HepG2 (cell line): ENCODE measurements around the gene DNM3. TPM values are rescaled to one million over a fixed set of nuclear protein-coding genes. Genes with fewer than 3 reads are reported as not detected.

Experiments used
- ATAC-seq: fragments of 200-7000 bp; cut with Tn5 transposase; 3 replicates; pipeline ENCODE4 v1.9.1; 2020; ENCODE audit warnings: mild to moderate bottlenecking, moderate library complexity
- BruUV-seq: library from RNA; stranded (reverse); fragments of 400-500 nt; replicated peaks from 2 replicates; lab custom pipeline; 2021; lab: Mats Ljungman, UMichigan
- CTCF ChIA-PET: fragments of 300-600 bp; formaldehyde crosslinking; extraction: SDS; loops from one replicate; lab custom pipeline; 2021; ENCODE audit warnings: low total read pairs, inconsistent platforms, low intra/inter-chr PET ratio; lab: Yijun Ruan, JAX
- POLR2A ChIA-PET: fragments of 350-600 bp; sonication (Branson Sonifier 250); formaldehyde crosslinking; loops from one replicate; lab custom pipeline; 2020; ENCODE audit warnings: antibody characterized with exemption, inconsistent platforms; lab: Yijun Ruan, JAX
- DNase-seq: peaks from one replicate; pipeline ENCODE4 v3.0.0-alpha.2; 2015; ENCODE audit warnings: low spot score
- FAIRE-seq: peaks from 3 replicates; lab custom pipeline; 2011; peaks lifted over from hg19 to GRCh38; lab: Jason Lieb, UNC
- H2AFZ ChIP-seq: one replicate; pipeline ENCODE4 v1.6.1; 2011; ENCODE audit warnings: low read length, inconsistent platforms
- H3K27ac ChIP-seq: fragments of 300-600 bp; 3 replicates; pipeline ENCODE4 v1.8.0; 2011; ENCODE audit warnings: mixed run types, mild to moderate bottlenecking, mixed read lengths, low read length, inconsistent platforms; ENCODE audit not compliant: insufficient read depth; ENCODE audit errors: extremely low read length
- H3K27me3 ChIP-seq, 2 experiments: fragments of 200-600 bp in 1 of 2; 2 replicates in 1 of 2; 3 replicates in 1 of 2; pipeline versions ENCODE4 v1.6.0 to v1.8.0; 2011; ENCODE audit warnings: low read length in 2 of 2, mild to moderate bottlenecking in 2 of 2, moderate library complexity in 2 of 2, inconsistent platforms in 1 of 2; ENCODE audit not compliant: insufficient read depth in 2 of 2, control insufficient read depth in 1 of 2
- H3K36me3 ChIP-seq, 2 experiments: fragments of 200-600 bp in 1 of 2; replicated peaks in 1 of 2; 2 replicates in 1 of 2; 3 replicates in 1 of 2; pipeline versions ENCODE4 v1.5.1 to v1.8.0; 2011; ENCODE audit warnings: low read length in 2 of 2, inconsistent platforms in 1 of 2; ENCODE audit not compliant: insufficient read depth in 2 of 2, control insufficient read depth in 1 of 2
- H3K4me1 ChIP-seq: 2 replicates; pipeline ENCODE4 v1.5.1; 2012; ENCODE audit warnings: low read length, inconsistent platforms; ENCODE audit not compliant: insufficient read depth
- H3K4me2 ChIP-seq: 2 replicates; pipeline ENCODE4 v1.6.0; 2011; ENCODE audit warnings: low read depth, low read length, inconsistent platforms
- H3K4me3 ChIP-seq, 3 experiments: fragments of 200-600 bp in 1 of 3; sonication (generic), shearing (Covaris generic) in 1 of 3; replicated peaks in 1 of 3; 2 replicates each; pipeline ENCODE4 v1.5.1; 2011 to 2016; ENCODE audit warnings: low read length in 3 of 3, inconsistent platforms in 2 of 3, low read depth in 2 of 3, mild to moderate bottlenecking in 2 of 3, control low read depth in 1 of 3, mixed read lengths in 1 of 3; ENCODE audit not compliant: insufficient read depth in 1 of 3
- H3K79me2 ChIP-seq: one replicate; pipeline ENCODE4 v1.6.1; 2011; ENCODE audit warnings: low read length, inconsistent platforms; ENCODE audit not compliant: insufficient read depth
- H3K9ac ChIP-seq: 2 replicates; pipeline ENCODE4 v1.6.0; 2011; ENCODE audit warnings: mild to moderate bottlenecking, low read depth, low read length, inconsistent platforms; ENCODE audit not compliant: insufficient read depth
- H3K9me3 ChIP-seq: 2 replicates; pipeline ENCODE4 v1.5.1; 2012; ENCODE audit warnings: mild to moderate bottlenecking, low read length
- H4K20me1 ChIP-seq: 2 replicates; pipeline ENCODE4 v1.6.0; 2011; ENCODE audit warnings: inconsistent platforms, mild to moderate bottlenecking, low read length, moderate library complexity; ENCODE audit not compliant: insufficient read depth
- CTCF ChIP-seq: sonication (generic); formaldehyde crosslinking; IDR thresholded peaks from 2 replicates; pipeline ENCODE4 v1.5.0; 2020; ENCODE audit warnings: mild to moderate bottlenecking, missing genetic modification reagents, moderate library complexity
- E2F2 ChIP-seq: sonication (generic); formaldehyde crosslinking; IDR thresholded peaks from 2 replicates; pipeline ENCODE4 v1.4.0; 2020; ENCODE audit warnings: missing genetic modification reagents, borderline replicate concordance
- ETV6 ChIP-seq: sonication (generic); formaldehyde crosslinking; conservative IDR thresholded peaks from 2 replicates; pipeline ENCODE4 v1.4.0; 2020; ENCODE audit warnings: missing genetic modification reagents
- HNRNPLL ChIP-seq: fragments of 200-400 bp; formaldehyde crosslinking; IDR thresholded peaks from 2 replicates; pipeline ENCODE4 v1.6.1; 2017; ENCODE audit warnings: mild to moderate bottlenecking, low read depth, low read length; ENCODE audit not compliant: poor library complexity, severe bottlenecking
- MTERF4 ChIP-seq: sonication (generic); formaldehyde crosslinking; IDR thresholded peaks from 2 replicates; pipeline ENCODE4 v1.8.0; 2023; ENCODE audit warnings: mild to moderate bottlenecking, missing genetic modification reagents
- POLR2AphosphoS5 ChIP-seq: IDR thresholded peaks from 2 replicates; pipeline ENCODE4 v1.6.1; 2012; ENCODE audit warnings: low read depth, low read length
- WIZ ChIP-seq: sonication (generic); formaldehyde crosslinking; IDR thresholded peaks from 2 replicates; pipeline ENCODE4 v1.5.1; 2020; ENCODE audit warnings: mild to moderate bottlenecking, missing genetic modification reagents
- ZBTB21 ChIP-seq: sonication (generic); formaldehyde crosslinking; IDR thresholded peaks from 2 replicates; pipeline ENCODE4 v1.4.0; 2020; ENCODE audit warnings: missing genetic modification reagents
- ZNF33A ChIP-seq: sonication (generic); formaldehyde crosslinking; IDR thresholded peaks from 2 replicates; pipeline ENCODE4 v1.5.1; 2020; ENCODE audit warnings: missing genetic modification reagents, mild to moderate bottlenecking, moderate library complexity, borderline replicate concordance
- ZNF597 ChIP-seq: sonication (generic); formaldehyde crosslinking; IDR thresholded peaks from 2 replicates; pipeline ENCODE4 v1.5.0; 2020; ENCODE audit warnings: missing genetic modification reagents
- ZNF660 ChIP-seq: sonication (generic); formaldehyde crosslinking; IDR thresholded peaks from 2 replicates; pipeline ENCODE4 v1.5.1; 2020; ENCODE audit warnings: mild to moderate bottlenecking, low read depth, missing genetic modification reagents, borderline replicate concordance
- ZSCAN12 ChIP-seq: sonication (generic); formaldehyde crosslinking; IDR thresholded peaks from 2 replicates; pipeline ENCODE4 v1.9.0; 2021; ENCODE audit warnings: mild to moderate bottlenecking, missing genetic modification reagents
- WGBS: methylation state at CpG from one replicate; pipeline ENCODE4 v1.1.6; 2017; ENCODE audit warnings: low lambda C conversion rate; 5-methylcytosine and 5-hydroxymethylcytosine counted together
- in situ Hi-C: cut with HindIII; loops from 2 replicates; pipeline ENCODE4 v1.10.0; 2017; ENCODE audit warnings: low pct_unique_long_range_greater_than_20kb; ENCODE audit not compliant: extremely low pct_ligation_motif_present
- intact Hi-C: fragments of 100-400 bp; cut with micrococcal nuclease; formaldehyde crosslinking; loops from one replicate; pipeline ENCODE4 v1.10.0; 2022; ENCODE audit not compliant: unreplicated experiment
- polyA plus RNA-seq, 8 experiments: library from polyadenylated mRNA; depleted of rRNA in 3 of 8; stranded (reverse) in 7 of 8; unstranded in 1 of 8; fragments of >200 nt; fragmentation: Illumina TruSeq in 4 of 8; extraction: Trizol in 4 of 8; gene quantifications; 2 replicates each; pipeline versions ENCODE4 v1.2.1 to v1.2.3, GENCODE V29; 2011 to 2016; ENCODE audit warnings: low read depth in 4 of 8, missing spikeins in 1 of 8, mixed read lengths in 1 of 8; ENCODE audit not compliant: insufficient read depth in 1 of 8
- total RNA-seq, 5 experiments: library from RNA; depleted of rRNA; stranded (reverse); fragments of >200 nt; fragmentation: Illumina TruSeq; extraction: Trizol; gene quantifications; 2 replicates each; pipeline ENCODE4 v1.2.3, GENCODE V29; 2016; ENCODE audit warnings: low read depth in 1 of 5

Gene DNM3
- total and polyA plus RNA-seq, 2 of the 13 experiments (the other 11 are each of a cell fraction or from before 2014, with no cell fraction given) = 0.05 TPM; not detected in 1

- Histone ChIP-seq H2AFZ (no peak overlapping the region), H3K4me2 (no peak overlapping the region), H3K27me3 (no peaks in the 10 kb centered on the region), H3K36me3 (no peaks in the 10 kb centered on the region), H3K4me3 (no peak overlapping the region), H3K9me3 (no peaks in the 10 kb centered on the region), H3K79me2 (no peaks in the 10 kb centered on the region), H4K20me1 (no peaks in the 10 kb centered on the region), H3K27ac (no peak overlapping the region)
- in situ Hi-C loops = loop anchor here (10.0 kb wide), 1 partner anchor 341 kb away; no protein-coding TSS in a partner anchor
- ATAC-seq = peak; percentile 78
- CTCF ChIA-PET = interaction anchor here (1.4 to 1.9 kb wide), 2 partner anchors 185 to 413 kb away, joined by 3 to 23 read pairs; no protein-coding TSS in a partner anchor
- TF ChIP-seq CTCF (CRISPR knock-in tag) (peak; percentile 32; the same call in 1 of the 2 replicates), ZNF33A (CRISPR knock-in tag) (no peak)
- TF ChIP-seq, all 625 proteins: peak for 1
- 0% methylated on average over 2 of the region's 2 CpGs for WGBS
- Histone ChIP-seq H3K9ac (no peak overlapping the region), H3K4me1 (no peaks in the 10 kb centered on the region)
- DNase-seq (no peak), FAIRE-seq (no peak)
- BruUV-seq = no TSS peak
- POLR2A ChIA-PET = no interaction called here
- intact Hi-C loops = loop anchor here (1.0 to 2.0 kb wide), 2 partner anchors 184 to 341 kb away; no protein-coding TSS in a partner anchor
Measured at GRCh38 chr1:171985639-171986038, 144.3 kb downstream of the DNM3 start.

GRCh38 chr1:171988243-171988885 is 147.1 kb downstream of the DNM3 start:
- H3K9ac ChIP-seq = no peak overlapping the region
- 0% methylated on average over 1 of the region's 1 CpG for WGBS
- H3K27me3 ChIP-seq = no peaks in the 10 kb centered on the region
- intact Hi-C loops = no loop called here
- H3K9me3 ChIP-seq = no peaks in the 10 kb centered on the region
- ChIA-PET POLR2A (no interaction called here), CTCF (no interaction called here)
- in situ Hi-C loops = loop anchor here (10.0 kb wide), 1 partner anchor 344 kb away; no protein-coding TSS in a partner anchor
- no peak overlapping the region for H3K4me2 ChIP-seq
- BruUV-seq = no TSS peak
- no peak for ATAC-seq
- H3K27ac ChIP-seq = no peak overlapping the region
- H3K36me3 ChIP-seq = no peaks in the 10 kb centered on the region
- H2AFZ ChIP-seq = no peak overlapping the region
- no peak for DNase-seq
- H3K4me1 ChIP-seq = no peaks in the 10 kb centered on the region
- no peak overlapping the region for H3K4me3 ChIP-seq
- H4K20me1 ChIP-seq = no peaks in the 10 kb centered on the region
- no peak for FAIRE-seq
- H3K79me2 ChIP-seq = no peaks in the 10 kb centered on the region
- TF ChIP-seq HNRNPLL = no peak
- no peak for TF ChIP-seq ZNF597 (CRISPR knock-in tag)
- TF ChIP-seq POLR2AphosphoS5 = no peak
- no peak for TF ChIP-seq ZBTB21 (CRISPR knock-in tag)
- no peak for TF ChIP-seq ETV6
- no peak for TF ChIP-seq MTERF4 (CRISPR knock-in tag)
- no peak for TF ChIP-seq ZNF660 (CRISPR knock-in tag)
- no peak for TF ChIP-seq ZSCAN12
- TF ChIP-seq WIZ (CRISPR knock-in tag) = no peak
- no peak for TF ChIP-seq E2F2 (CRISPR knock-in tag)
